ENCODE results near the gene PRCC. TPM values are rescaled to one million over a fixed set of nuclear protein-coding genes. Genes with fewer than 3 reads are reported as not detected.
A peak's percentile ranks its signal among the peaks of the same experiment; 100 is the strongest.

Gene PRCC
- total RNA-seq, 8 experiments from 2014 or later, result 35.4 to 73.4 (median 56.8) TPM

DNA sequence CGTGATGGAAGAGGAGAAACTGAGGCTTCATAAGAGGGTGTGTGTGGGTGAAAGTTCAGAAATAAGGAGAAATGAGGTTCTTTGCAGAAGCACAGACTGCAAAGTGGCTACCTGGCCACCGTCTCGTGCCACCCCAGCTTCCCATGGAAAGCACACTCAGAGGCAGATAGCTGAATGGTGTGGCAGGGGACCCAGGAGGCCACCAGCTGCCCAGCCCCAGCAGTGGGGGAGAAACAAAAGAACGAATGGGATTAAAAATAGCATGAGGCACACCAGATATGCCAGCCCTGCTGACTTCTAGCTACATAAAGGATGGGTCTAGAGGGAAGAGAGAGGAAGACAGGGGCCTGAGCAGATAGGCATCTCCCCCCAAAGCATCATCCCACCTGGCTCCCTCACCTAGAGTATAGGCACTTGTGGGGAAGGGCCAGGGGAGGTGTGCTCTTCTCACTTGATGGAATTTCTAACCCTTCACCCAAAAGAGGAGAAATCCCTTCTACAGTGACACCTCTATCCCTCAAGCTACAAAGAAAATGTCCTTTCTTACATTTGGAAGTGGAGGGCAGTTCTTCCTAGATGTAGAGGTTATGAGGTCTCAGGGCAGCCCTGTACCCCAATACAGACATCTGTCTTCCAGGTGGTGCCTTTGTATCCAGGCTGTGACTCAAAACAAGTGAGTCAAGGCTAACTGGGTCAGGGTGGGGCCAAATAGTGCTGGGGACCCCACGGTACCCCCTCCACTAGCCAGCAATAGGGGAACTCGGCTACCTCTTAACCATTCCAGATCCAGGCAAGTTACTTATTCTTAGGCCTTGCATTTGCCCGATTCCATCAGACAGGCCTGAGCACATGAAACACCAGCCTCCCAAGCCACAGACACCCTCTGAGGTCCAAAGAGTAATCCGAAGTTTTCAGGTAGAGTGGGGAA is 19.3 kb upstream of the PRCC start:
- Histone ChIP-seq H3K27ac (peak overlapping the region; percentile 99), H3K4me3 (peak overlapping the region; percentile 37 to 52 (median 42)), H3K4me1 (replicated peaks in 1 of 2) (peaks cover 44 to 46% of the 10 kb centered on the region in 2 donors)
- WGBS, 10 experiments, result 0 to 50% (median 20%) methylated on average over 2 to 8 of the region's 8 CpGs; no CpG with 5 or more reads in 3 of the 10 experiments
- in situ Hi-C loops (cut with MboI; ENCODE audit: low pct_unique_long_range_greater_than_20kb in 2 of 9, low sequenced_read_pairs in 9 of 9, unreplicated experiment in 9 of 9), result no loop called here
- ATAC-seq (replicated peaks in 6 of 8), result no peak

DNA sequence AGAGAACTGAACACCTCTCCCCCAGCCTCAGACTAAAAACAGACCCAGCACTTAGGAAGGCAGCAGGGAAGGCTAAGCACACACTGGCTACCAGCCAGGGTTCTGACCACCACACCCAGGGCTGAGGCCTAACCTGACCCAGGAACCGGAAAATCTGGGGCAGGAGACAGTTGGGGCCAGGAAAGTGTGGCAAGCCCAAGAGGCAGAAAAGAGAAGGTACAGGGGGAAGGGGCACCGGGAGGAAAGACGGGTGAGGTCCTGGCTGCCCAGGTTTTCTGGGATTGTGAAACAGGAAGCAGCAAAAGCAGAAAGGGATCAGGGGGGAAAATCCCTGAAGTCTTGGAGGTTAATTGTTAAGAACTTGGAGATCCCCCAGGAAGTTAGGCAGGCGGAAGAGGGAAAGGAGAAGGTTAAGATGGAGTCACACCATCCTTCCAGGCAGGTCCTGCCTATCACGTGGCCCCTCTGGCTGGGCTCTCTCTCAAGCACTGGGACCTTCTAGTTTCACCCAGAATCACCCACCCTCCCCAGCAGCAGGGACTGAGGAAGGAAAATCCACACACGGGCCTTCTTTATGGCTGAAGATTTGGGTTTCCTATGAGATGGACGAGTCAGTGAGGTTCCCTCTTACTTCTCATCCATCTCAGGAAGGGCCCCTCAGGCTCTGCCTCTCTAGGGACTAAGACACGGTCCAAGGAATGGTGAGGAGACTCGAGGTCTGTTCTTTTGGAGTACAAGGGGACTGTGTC is 18.5 kb upstream of the PRCC start:
- in situ Hi-C loops (cut with MboI; ENCODE audit: low pct_unique_long_range_greater_than_20kb in 2 of 9, low sequenced_read_pairs in 9 of 9, unreplicated experiment in 9 of 9), result no loop called here

DNA sequence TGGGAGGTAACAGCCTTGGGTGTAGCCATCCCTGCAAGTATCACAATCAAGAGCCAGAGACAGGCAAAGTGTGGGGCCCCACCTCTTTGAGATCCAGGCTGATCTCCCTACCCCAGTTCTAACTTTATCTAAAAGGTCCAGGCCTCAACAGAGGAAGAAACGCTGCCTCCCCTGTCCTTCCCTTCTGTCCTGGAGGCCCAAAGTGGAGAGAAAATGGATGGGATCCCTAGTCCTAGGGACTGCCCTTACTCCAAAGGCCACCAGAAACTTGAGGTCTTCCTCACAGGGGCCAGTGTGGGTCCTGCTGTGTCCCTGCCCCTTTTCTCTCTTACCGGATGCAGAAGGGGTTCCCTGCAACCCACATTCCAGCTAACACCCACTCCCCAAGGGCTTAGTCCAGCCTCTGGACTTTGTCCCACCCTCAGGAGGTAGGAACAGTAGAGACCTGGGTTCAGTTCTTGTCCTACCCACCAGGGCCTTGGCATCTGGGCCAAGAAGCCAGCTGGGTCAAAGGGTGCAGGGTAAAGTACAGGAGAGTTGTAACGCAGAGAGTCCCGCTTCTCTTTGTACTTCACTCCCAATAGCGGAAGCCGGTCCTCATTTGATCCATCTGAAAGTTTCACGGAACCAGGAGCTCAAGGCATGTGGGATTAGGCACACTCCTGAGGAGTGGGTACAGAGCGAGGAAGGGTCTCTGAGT is 17.8 kb upstream of the PRCC start:
- WGBS, 10 experiments, result 0 to 82% (median 25%) methylated on average over 1 to 8 of the region's 8 CpGs; no CpG with 5 or more reads in 2 of the 10 experiments
- in situ Hi-C loops (cut with MboI; ENCODE audit: low pct_unique_long_range_greater_than_20kb in 2 of 9, low sequenced_read_pairs in 9 of 9, unreplicated experiment in 9 of 9), result no loop called here
- peak overlapping the region; percentile 77 to 97 (median 93) for H3K4me3 ChIP-seq

More for the DNA sequence above, 18.5 kb upstream of the PRCC start:
- Histone ChIP-seq H3K4me1 (replicated peaks in 1 of 2) (peaks cover 45 to 47% of the 10 kb centered on the region in 2 donors), H3K4me3 (peak overlapping the region in 1 of 5 donors; percentile 93), H3K27ac (peak overlapping the region; percentile 99)
- ATAC-seq (replicated peaks in 6 of 8), result peak in 3 of 8 experiments; percentile 1 to 6 (median 3)
- WGBS, 10 experiments, result 0 to 62% (median 33%) methylated on average over 1 to 9 of the region's 9 CpGs; no CpG with 5 or more reads in 1 of the 10 experiments

DNA sequence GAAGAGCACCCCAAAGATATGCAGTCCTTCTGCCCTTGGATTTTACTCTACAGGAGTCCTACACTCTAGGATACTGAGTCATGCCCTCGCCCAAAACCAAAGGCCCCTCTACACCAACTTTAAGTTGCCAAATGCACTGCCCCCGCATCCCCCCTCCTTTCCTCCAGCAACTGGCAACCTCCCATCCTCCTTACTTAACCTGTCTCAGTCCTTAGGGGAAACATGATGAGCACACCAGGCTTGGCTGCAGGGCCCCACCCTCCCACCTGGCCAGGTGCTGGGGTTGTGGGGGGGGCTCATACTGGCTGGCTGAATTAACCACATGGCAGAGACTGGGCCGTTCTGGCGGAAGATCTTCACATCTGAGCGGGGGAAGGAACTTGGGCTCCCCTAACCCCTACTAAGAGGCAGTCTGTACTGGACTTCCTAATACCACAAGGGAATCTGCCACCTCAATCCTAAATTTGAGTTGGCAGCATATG is 17.1 kb upstream of the PRCC start:
- 0 to 4% (median 0%) methylated on average over 1 to 5 of the region's 5 CpGs; no CpG with 5 or more reads in 5 of the 10 experiments for WGBS, 10 experiments
- no peak for ATAC-seq (replicated peaks in 6 of 8)
- H3K27ac ChIP-seq, result peak overlapping the region in 1 of 2 donors; percentile 84

More for the DNA sequence above, 17.8 kb upstream of the PRCC start:
- no peak for ATAC-seq (replicated peaks in 6 of 8)
- Histone ChIP-seq H3K4me1 (replicated peaks in 1 of 2) (peaks cover 45 to 47% of the 10 kb centered on the region in 2 donors), H3K27ac (no peak overlapping the region)

DNA sequence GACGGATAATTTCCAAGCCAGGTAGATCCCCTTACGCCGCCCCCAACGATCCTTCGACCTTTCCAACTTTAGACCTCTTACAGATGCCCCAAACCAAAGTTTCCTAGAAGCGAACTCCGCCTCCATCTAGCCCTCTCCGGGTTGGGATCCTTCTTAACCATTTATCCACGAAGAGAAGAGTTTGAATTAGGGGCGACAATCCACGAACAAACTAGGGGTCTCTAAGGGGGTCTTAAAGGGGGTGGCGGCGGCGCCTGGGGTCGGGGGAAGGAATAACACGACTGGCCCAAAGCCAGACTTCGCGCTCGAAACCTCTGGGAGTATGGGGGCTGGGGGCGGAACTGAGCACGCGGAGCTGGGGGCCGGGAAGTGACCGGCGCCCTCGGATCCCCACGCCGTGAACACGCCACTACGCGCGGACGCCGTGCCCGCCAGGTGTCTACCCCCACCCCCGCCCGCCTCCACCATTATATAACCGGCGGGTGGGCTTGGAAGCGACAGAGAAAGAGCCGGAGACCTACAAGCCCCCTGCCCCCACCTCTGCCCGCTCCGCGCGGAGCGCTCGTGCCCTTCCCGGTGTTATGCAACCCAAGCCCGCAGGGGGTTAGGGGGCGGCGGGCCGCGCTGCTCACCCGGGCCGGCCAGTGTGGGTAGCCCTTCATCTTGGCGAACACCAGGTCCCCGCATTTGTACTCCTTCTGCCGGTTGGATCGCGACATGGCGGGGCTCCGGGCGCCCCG is 16.5 kb upstream of the PRCC start:
- H3K27ac ChIP-seq, result peak overlapping the region; percentile 78 to 84
- peaks cover 41 to 47% of the 10 kb centered on the region in 2 donors for H3K4me1 ChIP-seq (replicated peaks in 1 of 2)
- peak overlapping the region; percentile 77 to 97 (median 93) for H3K4me3 ChIP-seq
- peak; percentile 1 to 40 (median 25) for ATAC-seq (replicated peaks in 6 of 8)
- in situ Hi-C loops (cut with MboI; ENCODE audit: low pct_unique_long_range_greater_than_20kb in 2 of 9, low sequenced_read_pairs in 9 of 9, unreplicated experiment in 9 of 9), result no loop called here
- WGBS, 10 experiments, result 0 to 4% (median 0%) methylated on average over 8 to 22 of the region's 64 CpGs; no CpG with 5 or more reads in 7 of the 10 experiments

More for the DNA sequence above, 17.1 kb upstream of the PRCC start:
- in situ Hi-C loops (cut with MboI; ENCODE audit: low pct_unique_long_range_greater_than_20kb in 2 of 9, low sequenced_read_pairs in 9 of 9, unreplicated experiment in 9 of 9), result no loop called here
- Histone ChIP-seq H3K4me1 (replicated peaks in 1 of 2) (peaks cover 45 to 47% of the 10 kb centered on the region in 2 donors), H3K4me3 (peak overlapping the region; percentile 77 to 97 (median 93))

DNA sequence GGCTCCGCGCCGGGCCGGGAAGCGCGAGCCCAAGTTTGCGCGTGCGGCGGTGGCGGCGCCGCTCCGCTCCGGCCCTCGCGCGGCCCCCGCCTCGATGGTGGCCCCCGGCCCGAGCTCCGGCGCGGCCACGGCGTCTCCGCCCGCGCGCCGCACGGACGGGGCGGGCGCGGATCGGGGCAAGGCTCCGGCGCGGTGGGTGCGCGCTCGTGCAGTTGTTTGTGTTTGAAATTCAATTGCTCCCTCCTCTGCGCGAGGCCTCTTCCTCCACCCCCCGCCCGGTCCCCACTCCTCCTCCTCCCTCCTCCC is 15.9 kb upstream of the PRCC start, which contains the start of gene HDGF:
TSS of gene HDGF (minus strand) at position 225 of the 306 bp plus-strand sequence. CDS start 246 bp downstream, outside the sequence.
- WGBS, 10 experiments, result 0% methylated on average over 5 of the region's 48 CpGs; no CpG with 5 or more reads in 9 of the 10 experiments
- H3K4me1 ChIP-seq (replicated peaks in 1 of 2), result peaks cover 36 to 41% of the 10 kb centered on the region in 2 donors
- in situ Hi-C loops (cut with MboI; ENCODE audit: low pct_unique_long_range_greater_than_20kb in 2 of 9, low sequenced_read_pairs in 9 of 9, unreplicated experiment in 9 of 9), result no loop called here
- ATAC-seq (replicated peaks in 6 of 8), result peak; percentile 10 to 63 (median 47)
- H3K4me3 ChIP-seq, result peak within 1 kb of the TSS; percentile 77 to 97 (median 93)
- peak within 1 kb of the TSS; percentile 83 to 84 for H3K27ac ChIP-seq

DNA sequence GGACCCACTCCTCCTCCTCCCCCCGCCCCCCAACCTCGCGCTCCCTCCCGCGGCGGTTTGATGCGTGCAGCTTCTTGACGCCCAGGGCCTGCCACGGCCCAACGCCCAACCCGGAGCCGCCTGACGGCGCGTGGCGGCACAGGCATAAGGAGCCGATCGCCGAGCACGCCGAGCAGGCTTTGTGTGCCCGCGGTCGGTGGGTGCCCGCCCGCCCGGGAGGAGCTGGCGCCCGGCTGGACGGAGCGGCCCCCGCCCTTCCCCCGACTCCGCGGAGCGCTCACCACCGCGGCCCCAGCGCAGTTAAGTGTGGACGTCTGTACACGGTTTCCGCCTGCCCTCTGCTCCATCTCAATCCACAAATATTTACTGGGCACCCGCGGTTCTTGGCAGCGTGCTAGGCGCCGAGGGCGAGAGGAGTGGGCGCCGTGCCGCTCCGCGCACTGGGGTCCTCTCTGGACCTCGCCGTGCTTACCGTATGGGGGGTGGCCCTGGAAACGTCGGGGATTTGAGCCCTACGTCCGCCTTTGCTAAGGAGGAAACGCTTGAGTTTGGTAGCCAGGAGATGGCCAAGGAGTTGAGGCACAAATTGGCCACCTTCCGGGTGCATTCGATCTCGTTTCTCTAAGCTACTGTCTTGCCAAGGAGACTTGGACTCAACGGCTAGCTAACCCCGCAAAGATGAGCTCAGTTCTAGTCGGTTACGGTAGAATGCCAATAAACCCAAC is 15.4 kb upstream of the PRCC start:
- in situ Hi-C loops (cut with MboI; ENCODE audit: low pct_unique_long_range_greater_than_20kb in 2 of 9, low sequenced_read_pairs in 9 of 9, unreplicated experiment in 9 of 9), result no loop called here
- ATAC-seq (replicated peaks in 6 of 8), result peak; percentile 42 to 83 (median 76)
- Histone ChIP-seq H3K27ac (peak overlapping the region; percentile 83 to 84), H3K4me1 (replicated peaks in 1 of 2) (peaks cover 36 to 41% of the 10 kb centered on the region in 2 donors), H3K4me3 (peak overlapping the region; percentile 77 to 97 (median 93))
- 0 to 10% (median 4%) methylated on average over 2 to 8 of the region's 68 CpGs; no CpG with 5 or more reads in 2 of the 10 experiments for WGBS, 10 experiments

DNA sequence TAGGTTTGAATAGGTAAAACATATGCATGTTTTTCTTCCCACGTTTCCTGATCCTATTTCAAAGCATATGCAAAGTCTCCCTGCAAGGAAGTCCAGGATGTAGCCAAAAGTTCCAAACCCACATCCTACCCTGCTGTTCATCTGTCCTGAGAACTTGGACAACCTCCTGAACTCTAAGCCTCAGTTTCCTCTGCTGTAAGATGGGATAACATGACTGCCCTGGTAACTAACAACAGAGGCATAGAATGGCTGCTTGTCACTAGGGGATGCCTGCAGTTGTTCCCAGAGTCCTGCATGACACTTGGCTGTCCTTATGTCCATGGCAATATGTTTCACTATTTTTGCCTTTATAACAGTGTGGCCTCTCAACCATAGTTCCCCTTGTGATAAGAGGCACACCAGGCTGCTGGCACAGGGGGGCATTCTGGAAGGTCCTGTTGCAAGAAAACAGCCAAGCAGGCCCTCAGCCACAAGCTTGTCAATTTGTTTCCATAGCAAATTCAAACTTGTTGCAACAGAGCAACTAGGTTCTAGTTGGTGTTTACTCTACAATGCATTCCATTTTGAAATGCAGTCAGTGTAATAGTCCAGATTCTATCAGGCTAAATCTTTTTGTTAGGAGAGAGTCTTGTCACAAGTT is 14.4 kb upstream of the PRCC start:
- ATAC-seq (replicated peaks in 6 of 8), result no peak
- Histone ChIP-seq H3K4me1 (replicated peaks in 1 of 2) (peaks cover 28 to 33% of the 10 kb centered on the region in 2 donors), H3K4me3 (peak overlapping the region; percentile 77 to 97 (median 93)), H3K27ac (no peak overlapping the region)
- 0 to 46% (median 30%) methylated on average over 1 of the region's 1 CpG; no CpG with 5 or more reads in 2 of the 10 experiments for WGBS, 10 experiments
- in situ Hi-C loops (cut with MboI; ENCODE audit: low pct_unique_long_range_greater_than_20kb in 2 of 9, low sequenced_read_pairs in 9 of 9, unreplicated experiment in 9 of 9), result no loop called here

DNA sequence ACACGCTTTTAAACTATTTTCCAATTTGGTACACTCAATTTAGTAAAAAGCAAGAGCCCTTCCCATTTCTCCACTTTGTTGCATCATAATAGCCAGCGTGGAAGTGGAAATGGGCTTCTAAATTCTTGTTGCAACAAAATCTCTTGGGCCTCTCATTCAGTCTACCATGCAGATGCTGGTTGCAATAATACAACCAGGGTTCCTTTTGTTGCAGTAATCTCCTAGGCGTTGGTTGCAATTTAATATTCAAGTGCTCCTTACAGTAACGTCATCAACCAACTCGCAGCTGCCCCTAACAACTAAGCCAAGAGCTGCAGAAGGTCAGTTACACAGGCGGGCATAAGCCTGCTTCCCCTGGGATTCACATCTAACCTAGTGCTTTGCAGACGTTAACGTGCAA is 13.1 kb upstream of the PRCC start:
- no peak for ATAC-seq (replicated peaks in 6 of 8)
- Histone ChIP-seq H3K4me1 (replicated peaks in 1 of 2) (peaks cover 16 to 20% of the 10 kb centered on the region in 2 donors), H3K4me3 (no peak overlapping the region), H3K27ac (no peak overlapping the region)
- WGBS, 10 experiments, result 60 to 100% (median 86%) methylated on average over 2 to 8 of the region's 8 CpGs; no CpG with 5 or more reads in 1 of the 10 experiments
- in situ Hi-C loops (cut with MboI; ENCODE audit: low pct_unique_long_range_greater_than_20kb in 2 of 9, low sequenced_read_pairs in 9 of 9, unreplicated experiment in 9 of 9), result no loop called here

DNA sequence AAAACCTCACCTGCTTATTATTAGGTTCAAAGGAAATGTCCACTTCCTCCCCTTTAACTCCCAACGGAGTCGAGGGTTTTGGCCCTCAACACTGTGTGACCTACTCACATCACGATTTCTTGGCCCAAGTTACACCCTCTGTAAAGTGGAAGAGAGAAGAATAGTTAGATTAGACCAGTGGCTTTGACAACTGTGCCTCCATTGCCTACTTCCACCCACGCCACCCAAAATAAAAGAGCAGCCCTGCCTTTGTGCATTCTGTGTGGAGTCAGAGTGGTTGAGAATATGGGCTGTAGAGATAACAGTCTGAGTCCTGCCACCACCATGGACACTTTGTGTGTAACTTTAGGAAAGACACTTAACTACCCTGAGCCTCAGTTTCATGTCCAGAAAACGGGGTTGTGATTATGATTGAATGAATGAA is 11.8 kb upstream of the PRCC start:
- no peak overlapping the region for H3K27ac ChIP-seq
- ATAC-seq (replicated peaks in 6 of 8), result no peak
- peaks cover 10 to 12% of the 10 kb centered on the region in 2 donors for H3K4me1 ChIP-seq (replicated peaks in 1 of 2)
- in situ Hi-C loops (cut with MboI; ENCODE audit: low pct_unique_long_range_greater_than_20kb in 2 of 9, low sequenced_read_pairs in 9 of 9, unreplicated experiment in 9 of 9), result no loop called here
- 0 to 100% (median 88%) methylated on average over 1 to 5 of the region's 5 CpGs; no CpG with 5 or more reads in 1 of the 10 experiments for whole genome bisulfite sequencing, 10 experiments
- H3K4me3 ChIP-seq, result no peak overlapping the region

DNA sequence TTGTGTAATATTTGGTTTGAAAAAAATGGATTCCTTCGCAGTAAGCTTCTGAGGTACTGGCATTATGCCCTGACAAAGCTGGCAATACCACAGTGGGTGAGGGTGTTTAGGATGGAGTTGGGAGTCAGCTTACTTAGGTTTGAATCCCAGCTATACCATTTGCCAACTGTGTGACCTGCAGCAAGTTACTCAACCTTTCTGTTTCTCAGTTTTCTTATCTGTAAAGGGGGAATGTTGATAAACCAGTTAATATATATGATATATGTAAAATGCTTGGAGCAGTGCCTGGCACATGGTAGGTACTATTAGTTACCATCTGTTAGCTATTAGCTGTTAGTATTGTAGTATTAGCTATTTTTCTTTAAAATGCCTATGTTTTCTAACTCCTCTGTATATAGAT is 11.0 kb upstream of the PRCC start:
- in situ Hi-C loops (cut with MboI; ENCODE audit: low pct_unique_long_range_greater_than_20kb in 2 of 9, low sequenced_read_pairs in 9 of 9, unreplicated experiment in 9 of 9), result no loop called here
- Histone ChIP-seq H3K4me1 (replicated peaks in 1 of 2) (peaks cover 12 to 14% of the 10 kb centered on the region in 2 donors), H3K4me3 (no peak overlapping the region), H3K27ac (no peak overlapping the region)
- no peak for ATAC-seq (replicated peaks in 6 of 8)
- 80 to 100% (median 100%) methylated on average over 1 of the region's 1 CpG; no CpG with 5 or more reads in 2 of the 10 experiments for WGBS, 10 experiments
